ENCODE data around the gene KCNQ1. TPM values are rescaled to one million over a fixed set of nuclear protein-coding genes. Genes with fewer than 3 reads are reported as not detected.

Gene KCNQ1
- total and polyA plus RNA-seq, 2 of the 13 experiments (the other 11 are each of a cell fraction or from before 2014, with no cell fraction given): 0.02 to 0.08 TPM

DNA sequence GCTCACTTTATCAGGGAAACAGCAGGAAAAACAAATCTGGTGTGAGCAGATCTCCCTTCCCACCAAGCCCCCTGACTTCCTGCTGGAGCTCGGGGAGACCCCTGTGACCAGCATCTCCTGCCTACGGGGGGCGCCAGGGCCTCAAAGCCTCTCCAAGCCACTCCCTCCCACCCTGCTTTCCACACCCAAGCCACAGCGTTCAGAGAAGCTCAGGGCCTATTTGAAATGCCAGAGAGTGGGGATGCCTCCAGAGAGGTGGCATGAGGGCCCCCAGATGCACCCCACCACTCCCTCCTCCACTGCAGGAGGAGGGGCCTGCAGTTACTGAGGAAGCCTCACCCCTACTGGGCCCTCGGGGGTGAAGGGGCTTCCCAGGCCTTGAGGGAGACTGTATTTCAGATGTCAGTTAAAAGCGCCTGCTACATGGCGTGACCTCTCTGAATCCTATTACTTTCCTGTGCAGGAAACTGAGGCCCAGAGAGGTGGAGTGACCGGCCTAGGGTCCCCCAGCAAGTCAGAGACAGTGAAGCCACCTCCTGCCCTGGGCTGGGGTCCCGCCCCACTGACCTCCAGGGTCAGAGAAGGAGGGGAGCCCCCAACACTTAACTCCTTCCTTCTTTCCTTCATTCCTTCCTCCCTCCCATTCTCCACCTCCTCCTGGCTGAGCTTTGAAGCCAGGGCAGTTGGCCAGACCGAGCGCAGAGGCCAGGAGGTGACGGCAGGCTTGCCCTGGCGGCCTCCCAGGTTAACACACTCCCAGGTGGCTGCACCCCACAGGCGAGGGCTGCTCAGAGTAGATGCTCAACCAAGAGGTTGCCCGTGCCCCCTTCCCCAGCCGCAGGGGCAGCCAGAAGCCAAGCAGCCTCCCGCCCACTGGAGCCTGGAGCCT is 446.8 kb downstream of the KCNQ1 start (continued):
- TF ChIP-seq, protein P1, sequence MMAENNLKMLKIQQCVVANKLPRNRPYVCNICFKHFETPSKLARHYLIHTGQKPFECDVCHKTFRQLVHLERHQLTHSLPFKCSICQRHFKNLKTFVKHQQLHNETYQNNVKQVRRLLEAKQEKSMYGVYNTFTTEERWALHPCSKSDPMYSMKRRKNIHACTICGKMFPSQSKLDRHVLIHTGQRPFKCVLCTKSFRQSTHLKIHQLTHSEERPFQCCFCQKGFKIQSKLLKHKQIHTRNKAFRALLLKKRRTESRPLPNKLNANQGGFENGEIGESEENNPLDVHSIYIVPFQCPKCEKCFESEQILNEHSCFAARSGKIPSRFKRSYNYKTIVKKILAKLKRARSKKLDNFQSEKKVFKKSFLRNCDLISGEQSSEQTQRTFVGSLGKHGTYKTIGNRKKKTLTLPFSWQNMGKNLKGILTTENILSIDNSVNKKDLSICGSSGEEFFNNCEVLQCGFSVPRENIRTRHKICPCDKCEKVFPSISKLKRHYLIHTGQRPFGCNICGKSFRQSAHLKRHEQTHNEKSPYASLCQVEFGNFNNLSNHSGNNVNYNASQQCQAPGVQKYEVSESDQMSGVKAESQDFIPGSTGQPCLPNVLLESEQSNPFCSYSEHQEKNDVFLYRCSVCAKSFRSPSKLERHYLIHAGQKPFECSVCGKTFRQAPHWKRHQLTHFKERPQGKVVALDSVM (CRISPR knock-in tag; IDR thresholded peaks at IDR 0.05): no peak
- TF ChIP-seq ZNF879 (CRISPR knock-in tag; IDR thresholded peaks at IDR 0.05): no peak
- TF ChIP-seq ZBTB33 (CRISPR knock-in tag; IDR thresholded peaks at IDR 0.05): no peak
- TF ChIP-seq CREM (IDR thresholded peaks at IDR 0.05): no peak
- no peak for TF ChIP-seq CREM (CRISPR knock-in tag; IDR thresholded peaks at IDR 0.05)
- no peak for TF ChIP-seq ZEB1 (IDR thresholded peaks at IDR 0.05; ENCODE audit: insufficient replicate concordance, low read depth)
- TF ChIP-seq ZMYM3 (CRISPR knock-in tag; IDR thresholded peaks at IDR 0.05): no peak
- no peak for TF ChIP-seq ZNF816 (CRISPR knock-in tag; IDR thresholded peaks at IDR 0.05; ENCODE audit: borderline replicate concordance)
- TF ChIP-seq HMGXB4 (CRISPR knock-in tag; IDR thresholded peaks at IDR 0.05; ENCODE audit: borderline replicate concordance in 1 of 2, low read depth in 1 of 2): 0 out of 4 replicates have a peak, but pooled peaks of 1 of the 2 experiments have one; percentile 30
- TF ChIP-seq SRSF1 (optimal IDR thresholded peaks at IDR 0.05; ENCODE audit: low read depth, low read length): no peak
- no peak for TF ChIP-seq ZNF557 (CRISPR knock-in tag; IDR thresholded peaks at IDR 0.05)
- no peak for TF ChIP-seq CTCF (CRISPR knock-in tag; IDR thresholded peaks at IDR 0.05)
- no peak for TF ChIP-seq POLR2A (IDR thresholded peaks at IDR 0.05; ENCODE audit: insufficient read depth in 1 of 2, low read depth in 2 of 2, low read length in 2 of 2)
- no peak for TF ChIP-seq ETV6 (CRISPR knock-in tag; conservative IDR thresholded peaks at IDR 0.05)
- no peak for TF ChIP-seq ZNF772 (CRISPR knock-in tag; IDR thresholded peaks at IDR 0.05)
- no peak for TF ChIP-seq ZNF775 (CRISPR knock-in tag; IDR thresholded peaks at IDR 0.05; ENCODE audit: borderline replicate concordance)
- TF ChIP-seq TFAP4 (IDR thresholded peaks at IDR 0.05; ENCODE audit: borderline replicate concordance, low read depth): no peak
- no peak for TF ChIP-seq RCOR2 (CRISPR knock-in tag; IDR thresholded peaks at IDR 0.05)
- no peak for TF ChIP-seq ZNF883 (CRISPR knock-in tag; IDR thresholded peaks at IDR 0.05; ENCODE audit: not compliant biosample characterization)
- TF ChIP-seq ZNF558 (CRISPR knock-in tag; IDR thresholded peaks at IDR 0.05; ENCODE audit: borderline replicate concordance): no peak
- TF ChIP-seq BRCA1 (CRISPR knock-in tag; IDR thresholded peaks at IDR 0.05): no peak

All from HepG2 (cell line).